HepG2 (cell line): Measurements from ENCODE around the gene RAD54L2. TPM values are rescaled to one million over a fixed set of nuclear protein-coding genes. Genes with fewer than 3 reads are reported as not detected.
A peak's percentile ranks its signal among the peaks of the same experiment; 100 is the strongest.

Experiments
- ATAC-seq: fragments of 200-7000 bp; cut with Tn5 transposase; 3 replicates; pipeline ENCODE4 v1.9.1; 2020; ENCODE audit warnings: mild to moderate bottlenecking, moderate library complexity
- BruUV-seq: library from RNA; stranded (reverse); fragments of 400-500 nt; replicated peaks from 2 replicates; lab custom pipeline; 2021; lab: Mats Ljungman, UMichigan
- CTCF ChIA-PET: fragments of 300-600 bp; formaldehyde crosslinking; extraction: SDS; loops from one replicate; lab custom pipeline; 2021; ENCODE audit warnings: low total read pairs, inconsistent platforms, low intra/inter-chr PET ratio; lab: Yijun Ruan, JAX
- POLR2A ChIA-PET: fragments of 350-600 bp; sonication (Branson Sonifier 250); formaldehyde crosslinking; loops from one replicate; lab custom pipeline; 2020; ENCODE audit warnings: antibody characterized with exemption, inconsistent platforms; lab: Yijun Ruan, JAX
- DNase-seq: peaks from one replicate; pipeline ENCODE4 v3.0.0-alpha.2; 2015; ENCODE audit warnings: low spot score
- FAIRE-seq: peaks from 3 replicates; lab custom pipeline; 2011; peaks lifted over from hg19 to GRCh38; lab: Jason Lieb, UNC
- H2AFZ ChIP-seq: one replicate; pipeline ENCODE4 v1.6.1; 2011; ENCODE audit warnings: low read length, inconsistent platforms
- H3K27ac ChIP-seq: fragments of 300-600 bp; 3 replicates; pipeline ENCODE4 v1.8.0; 2011; ENCODE audit warnings: mixed run types, mild to moderate bottlenecking, mixed read lengths, low read length, inconsistent platforms; ENCODE audit not compliant: insufficient read depth; ENCODE audit errors: extremely low read length
- H3K27me3 ChIP-seq, 2 experiments: fragments of 200-600 bp in 1 of 2; 2 replicates in 1 of 2; 3 replicates in 1 of 2; pipeline versions ENCODE4 v1.6.0 to v1.8.0; 2011; ENCODE audit warnings: low read length in 2 of 2, mild to moderate bottlenecking in 2 of 2, moderate library complexity in 2 of 2, inconsistent platforms in 1 of 2; ENCODE audit not compliant: insufficient read depth in 2 of 2, control insufficient read depth in 1 of 2
- H3K36me3 ChIP-seq, 2 experiments: fragments of 200-600 bp in 1 of 2; replicated peaks in 1 of 2; 2 replicates in 1 of 2; 3 replicates in 1 of 2; pipeline versions ENCODE4 v1.5.1 to v1.8.0; 2011; ENCODE audit warnings: low read length in 2 of 2, inconsistent platforms in 1 of 2; ENCODE audit not compliant: insufficient read depth in 2 of 2, control insufficient read depth in 1 of 2
- H3K4me1 ChIP-seq: 2 replicates; pipeline ENCODE4 v1.5.1; 2012; ENCODE audit warnings: low read length, inconsistent platforms; ENCODE audit not compliant: insufficient read depth
- H3K4me2 ChIP-seq: 2 replicates; pipeline ENCODE4 v1.6.0; 2011; ENCODE audit warnings: low read depth, low read length, inconsistent platforms
- H3K4me3 ChIP-seq, 3 experiments: fragments of 200-600 bp in 1 of 3; sonication (generic), shearing (Covaris generic) in 1 of 3; replicated peaks in 1 of 3; 2 replicates each; pipeline ENCODE4 v1.5.1; 2011 to 2016; ENCODE audit warnings: low read length in 3 of 3, inconsistent platforms in 2 of 3, low read depth in 2 of 3, mild to moderate bottlenecking in 2 of 3, control low read depth in 1 of 3, mixed read lengths in 1 of 3; ENCODE audit not compliant: insufficient read depth in 1 of 3
- H3K79me2 ChIP-seq: one replicate; pipeline ENCODE4 v1.6.1; 2011; ENCODE audit warnings: low read length, inconsistent platforms; ENCODE audit not compliant: insufficient read depth
- H3K9ac ChIP-seq: 2 replicates; pipeline ENCODE4 v1.6.0; 2011; ENCODE audit warnings: mild to moderate bottlenecking, low read depth, low read length, inconsistent platforms; ENCODE audit not compliant: insufficient read depth
- H3K9me3 ChIP-seq: 2 replicates; pipeline ENCODE4 v1.5.1; 2012; ENCODE audit warnings: mild to moderate bottlenecking, low read length
- H4K20me1 ChIP-seq: 2 replicates; pipeline ENCODE4 v1.6.0; 2011; ENCODE audit warnings: inconsistent platforms, mild to moderate bottlenecking, low read length, moderate library complexity; ENCODE audit not compliant: insufficient read depth
- ATAD3A ChIP-seq: sonication (generic); formaldehyde crosslinking; IDR thresholded peaks from 2 replicates; pipeline ENCODE4 v1.4.0; 2020; ENCODE audit warnings: missing genetic modification reagents
- EZH2 ChIP-seq: conservative IDR thresholded peaks from 2 replicates; pipeline ENCODE4 v1.6.1; 2012; ENCODE audit warnings: mild to moderate bottlenecking, low read depth, low read length, moderate library complexity
- FOXC1 ChIP-seq: sonication (generic); formaldehyde crosslinking; IDR thresholded peaks from 2 replicates; pipeline ENCODE4 v1.8.0; 2022; ENCODE audit warnings: mild to moderate bottlenecking, missing genetic modification reagents, borderline replicate concordance
- KAT7 ChIP-seq: IDR thresholded peaks from 2 replicates; pipeline ENCODE4 v1.6.1; 2018; ENCODE audit warnings: borderline replicate concordance, missing compliant biosample characterization
- PCBP2 ChIP-seq: fragments of 200-400 bp; formaldehyde crosslinking; optimal IDR thresholded peaks from 2 replicates; pipeline ENCODE3; 2018; ENCODE audit warnings: low read length, low read depth; ENCODE audit not compliant: poor library complexity, severe bottlenecking
- PLRG1 ChIP-seq: fragments of 450-650 bp; conservative IDR thresholded peaks from 2 replicates; pipeline ENCODE4 v1.6.1; 2016
- SALL2 ChIP-seq: sonication (generic); formaldehyde crosslinking; IDR thresholded peaks from 2 replicates; pipeline ENCODE4 v1.8.1; 2023; ENCODE audit warnings: mild to moderate bottlenecking, missing genetic modification reagents, inconsistent platforms
- SMAD1 ChIP-seq: sonication (generic); formaldehyde crosslinking; IDR thresholded peaks from 2 replicates; pipeline ENCODE4 v1.4.0; 2020; ENCODE audit warnings: missing genetic modification reagents, low read depth, mild to moderate bottlenecking, borderline replicate concordance
- SP1 ChIP-seq, 2 experiments: fragments of 450-650 bp in 1 of 2; sonication (generic) in 1 of 2; formaldehyde crosslinking in 1 of 2; IDR thresholded peaks; 2 replicates each; pipeline versions ENCODE4 v1.4.0 to v1.6.1; 2016 to 2020; ENCODE audit warnings: missing genetic modification reagents in 1 of 2
- ZBTB34 ChIP-seq: sonication (generic); formaldehyde crosslinking; IDR thresholded peaks from 2 replicates; pipeline ENCODE4 v1.8.0; 2022; ENCODE audit warnings: mild to moderate bottlenecking, missing genetic modification reagents
- ZNF232 ChIP-seq: sonication (generic); formaldehyde crosslinking; IDR thresholded peaks from 2 replicates; pipeline ENCODE4 v1.4.0; 2020; ENCODE audit warnings: missing genetic modification reagents, borderline replicate concordance
- ZNF335 ChIP-seq: sonication (generic); formaldehyde crosslinking; IDR thresholded peaks from 2 replicates; pipeline ENCODE4 v1.4.0; 2020; ENCODE audit warnings: missing genetic modification reagents
- ZNF549 ChIP-seq: sonication (generic); formaldehyde crosslinking; IDR thresholded peaks from 2 replicates; pipeline ENCODE4 v1.5.0; 2020; ENCODE audit warnings: missing genetic modification reagents
- ZNF567 ChIP-seq: sonication (generic); formaldehyde crosslinking; IDR thresholded peaks from 2 replicates; pipeline ENCODE4 v1.8.1; 2023; ENCODE audit warnings: mild to moderate bottlenecking, missing genetic modification reagents, borderline replicate concordance
- ZNF687 ChIP-seq: sonication (generic); formaldehyde crosslinking; IDR thresholded peaks from 2 replicates; pipeline ENCODE4 v1.5.1; 2020; ENCODE audit warnings: mild to moderate bottlenecking, missing genetic modification reagents, moderate library complexity
- ZNF772 ChIP-seq: sonication (generic); formaldehyde crosslinking; IDR thresholded peaks from 2 replicates; pipeline ENCODE4 v1.5.0; 2020; ENCODE audit warnings: mild to moderate bottlenecking, missing genetic modification reagents
- ZNF788 ChIP-seq: sonication (generic); formaldehyde crosslinking; IDR thresholded peaks from 2 replicates; pipeline ENCODE4 v1.5.0; 2020; ENCODE audit warnings: mild to moderate bottlenecking, missing genetic modification reagents, borderline replicate concordance
- WGBS: methylation state at CpG from one replicate; pipeline ENCODE4 v1.1.6; 2017; ENCODE audit warnings: low lambda C conversion rate; 5-methylcytosine and 5-hydroxymethylcytosine counted together
- in situ Hi-C: cut with HindIII; loops from 2 replicates; pipeline ENCODE4 v1.10.0; 2017; ENCODE audit warnings: low pct_unique_long_range_greater_than_20kb; ENCODE audit not compliant: extremely low pct_ligation_motif_present
- intact Hi-C: fragments of 100-400 bp; cut with micrococcal nuclease; formaldehyde crosslinking; loops from one replicate; pipeline ENCODE4 v1.10.0; 2022; ENCODE audit not compliant: unreplicated experiment
- polyA plus RNA-seq, 8 experiments: library from polyadenylated mRNA; depleted of rRNA in 3 of 8; stranded (reverse) in 7 of 8; unstranded in 1 of 8; fragments of >200 nt; fragmentation: Illumina TruSeq in 4 of 8; extraction: Trizol in 4 of 8; gene quantifications; 2 replicates each; pipeline versions ENCODE4 v1.2.1 to v1.2.3, GENCODE V29; 2011 to 2016; ENCODE audit warnings: low read depth in 4 of 8, missing spikeins in 1 of 8, mixed read lengths in 1 of 8; ENCODE audit not compliant: insufficient read depth in 1 of 8
- total RNA-seq, 5 experiments: library from RNA; depleted of rRNA; stranded (reverse); fragments of >200 nt; fragmentation: Illumina TruSeq; extraction: Trizol; gene quantifications; 2 replicates each; pipeline ENCODE4 v1.2.3, GENCODE V29; 2016; ENCODE audit warnings: low read depth in 1 of 5

Gene RAD54L2
- total and polyA plus RNA-seq, 2 of the 13 experiments (the other 11 are each of a cell fraction or from before 2014, with no cell fraction given): 5.5 to 14.8 TPM

DNA sequence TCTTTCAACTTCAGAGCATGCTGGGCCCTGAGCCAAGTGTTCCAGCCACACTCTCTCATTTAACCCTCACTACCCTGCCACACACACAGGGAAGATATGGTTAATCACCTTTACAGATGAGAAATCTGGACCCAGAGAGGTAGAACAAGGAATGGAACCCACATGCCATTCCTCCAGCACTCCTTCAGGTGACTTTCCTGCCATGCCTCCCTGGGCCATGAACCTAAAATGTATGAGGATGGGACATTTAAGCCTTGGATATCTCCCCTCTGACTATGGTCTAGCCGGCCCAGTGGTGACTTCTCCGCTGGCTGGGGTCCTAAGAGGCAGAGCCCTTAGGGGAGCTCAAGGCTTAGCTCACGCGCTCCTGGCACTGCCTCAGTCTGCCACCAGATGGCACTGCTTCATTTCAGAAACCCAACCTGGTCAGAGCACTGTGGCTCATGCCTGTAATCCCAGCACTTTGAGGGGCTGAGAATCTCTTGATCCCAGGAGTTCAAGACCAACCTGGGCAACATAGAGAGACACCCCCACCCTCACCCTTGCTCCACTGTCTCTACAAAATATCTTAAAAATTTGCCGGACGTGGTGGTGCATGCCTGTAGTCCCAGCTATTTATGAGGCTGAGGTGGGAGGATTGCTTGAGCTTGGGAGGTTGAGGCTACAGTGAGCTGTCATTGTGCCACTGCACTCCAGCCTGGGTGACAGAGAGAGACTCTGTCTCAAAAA is 36.5 kb upstream of the RAD54L2 start:
- Histone ChIP-seq H3K4me1 (peaks cover 22% of the 10 kb centered on the region), H3K4me2 (peak overlapping the region; percentile 91), H3K4me3 (peak overlapping the region; percentile 28 to 49 (median 29)), H3K9me3 (no peaks in the 10 kb centered on the region), H3K27me3 (0 out of 5 replicates have a peak, but pooled peaks cover 0 to 3% of the 10 kb centered on the region in 2 experiments), H2AFZ (peak overlapping the region; percentile 87), H4K20me1 (peaks cover 9% of the 10 kb centered on the region), H3K27ac (no peak overlapping the region), H3K9ac (peak overlapping the region; percentile 45), H3K79me2 (peaks cover 15% of the 10 kb centered on the region), H3K36me3 (no peaks in the 10 kb centered on the region)
- in situ Hi-C loops: loop anchor here (5.0 kb wide), 2 partner anchors 135 to 165 kb away; no protein-coding TSS in a partner anchor
- FAIRE-seq: peak; percentile 93
- ATAC-seq: peak; percentile 65
- POLR2A ChIA-PET: interaction anchor here (0.8 to 2.0 kb wide), 7 partner anchors 37 to 180 kb away, joined by 3 to 9 read pairs (median 4); partner anchors contain the start of gene MANF
- WGBS: 6% methylated on average over 2 of the region's 6 CpGs
- intact Hi-C loops: loop anchor here (1.0 kb wide), 2 partner anchors 136 to 167 kb away; no protein-coding TSS in a partner anchor
- no TSS peak for BruUV-seq
- CTCF ChIA-PET: interaction anchor here (1.4 to 3.0 kb wide), 4 partner anchors 48 to 180 kb away, joined by 5 to 47 read pairs (median 11); no protein-coding TSS in a partner anchor
- peak; percentile 68 for DNase-seq
- no peak for TF ChIP-seq SP1 (IDR thresholded peaks at IDR 0.05)
- no peak for TF ChIP-seq SP1 (CRISPR knock-in tag; IDR thresholded peaks at IDR 0.05)
- no peak; the same call in 1 of the 2 replicates for TF ChIP-seq KAT7 (CRISPR knock-in tag)
- peak; percentile 25; the same call in 1 of the 2 replicates for TF ChIP-seq ZNF687 (CRISPR knock-in tag)
- 0 out of 2 replicates have a peak, but pooled peaks have one; percentile 42 for TF ChIP-seq ZNF772 (CRISPR knock-in tag)
- no peak for TF ChIP-seq ATAD3A (CRISPR knock-in tag)
- 0 out of 2 replicates have a peak, but pooled peaks have one; percentile 6 for TF ChIP-seq ZNF567 (CRISPR knock-in tag)
- TF ChIP-seq SMAD1 (CRISPR knock-in tag): 0 out of 2 replicates have a peak, but pooled peaks have one; percentile 46
- no peak for TF ChIP-seq ZNF549 (CRISPR knock-in tag)
- no peak; the same call in 1 of the 2 replicates for TF ChIP-seq ZNF788 (CRISPR knock-in tag)
- no peak for TF ChIP-seq PCBP2
- TF ChIP-seq EZH2: no peak
- TF ChIP-seq ZBTB34 (CRISPR knock-in tag): no peak
- 0 out of 2 replicates have a peak, but pooled peaks have one; percentile 36 for TF ChIP-seq ZNF335 (CRISPR knock-in tag)
- TF ChIP-seq ZNF232: no peak
- TF ChIP-seq FOXC1 (CRISPR knock-in tag): no peak
- no peak for TF ChIP-seq PLRG1
- TF ChIP-seq SALL2 (CRISPR knock-in tag): no peak
